Left cardiac atrium (tissue), 4 donors: ENCODE data around the gene ARFGEF3. TPM values are rescaled to one million over a fixed set of nuclear protein-coding genes. Genes with fewer than 3 reads are reported as not detected.
"Not testable (repeated sequence)": the region's sequence is repeated elsewhere in the genome, so short reads cannot be mapped to it uniquely, and the experiment has no call there.

ENCODE experiments used
- ATAC-seq, 2 donors: fragments of 200-7000 bp; cut with Tn5 transposase; one replicate each; pipeline ENCODE4 v1.9.1; 2020; ENCODE audit warnings: mild to moderate bottlenecking in 2 of 2, moderate library complexity in 2 of 2
- DNase-seq: peaks from one replicate; pipeline ENCODE4 v3.0.0-alpha.2; 2020
- intact Hi-C, 2 donors: fragments of 100-400 bp; cut with DNase I; formaldehyde crosslinking; loops; one replicate each; pipeline versions ENCODE4 v1.14.1 to v1.15.1; 2022 to 2023
- total RNA-seq, 2 donors: library from RNA; stranded (reverse); fragmentation: NEBNext Ultra II Directional; extraction: Animal tissue kit (Norgen Biotek cat#: 25700); gene quantifications; one replicate each; pipeline ENCODE4 v1.2.1, GENCODE V29; 2021
- donor health status: DM: no; HTN: yes; CAD: no.
- donor health status: DM: no; HTN: yes; CAD: no; lungs with severe emphysema.
- donor health status: DM: yes; HTN: yes; CAD: no.
- donor health status: Dilated cardiomyopathy.

ARFGEF3 gene
- total RNA-seq, 2 donors from 2014 or later, result 1.4 to 2.7 TPM

DNA sequence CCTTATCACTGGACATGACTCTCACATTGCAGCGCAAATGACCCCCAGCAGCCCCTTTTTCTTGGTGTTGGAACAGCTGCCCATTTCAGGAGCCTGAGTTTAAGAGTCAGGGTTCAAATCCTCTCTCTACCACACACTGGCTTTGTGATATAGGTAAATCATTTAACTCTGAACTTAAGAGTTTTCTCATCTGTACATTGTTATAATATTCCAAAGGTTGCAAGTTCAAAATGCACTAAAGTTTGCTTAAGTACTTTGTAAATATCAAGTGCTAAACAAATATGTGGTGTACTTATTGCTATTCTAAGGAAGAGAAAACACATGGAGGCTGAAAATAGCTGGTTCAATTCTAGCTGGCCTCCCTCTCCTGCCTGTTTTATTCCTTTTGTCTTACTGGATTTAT lies 95.9 kb downstream of the ARFGEF3 start:
- intact Hi-C loops, result no loop called here
- ATAC-seq, result no peak
- no peak for DNase-seq

DNA sequence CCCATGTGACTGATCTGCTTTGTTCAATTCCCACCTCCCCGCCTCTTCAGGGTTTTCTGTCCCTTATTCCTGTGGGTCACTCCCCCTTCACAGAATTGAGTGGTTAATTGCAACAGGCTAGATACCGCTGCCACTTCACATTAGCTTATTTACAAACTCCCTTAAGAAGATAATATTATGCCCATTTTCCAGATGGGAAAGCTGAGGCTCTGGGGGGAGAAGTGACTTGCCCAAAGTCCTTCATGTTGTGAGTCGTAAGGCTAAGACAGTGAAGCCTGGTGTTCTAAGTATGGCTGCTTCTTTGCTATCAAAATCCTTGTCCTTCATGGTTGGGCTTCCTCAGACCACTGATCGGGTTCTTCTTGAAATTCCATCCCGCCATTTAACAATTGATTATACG lies 96.5 kb downstream of the ARFGEF3 start:
- ATAC-seq, result no peak
- no peak for DNase-seq
- intact Hi-C loops, result no loop called here

DNA sequence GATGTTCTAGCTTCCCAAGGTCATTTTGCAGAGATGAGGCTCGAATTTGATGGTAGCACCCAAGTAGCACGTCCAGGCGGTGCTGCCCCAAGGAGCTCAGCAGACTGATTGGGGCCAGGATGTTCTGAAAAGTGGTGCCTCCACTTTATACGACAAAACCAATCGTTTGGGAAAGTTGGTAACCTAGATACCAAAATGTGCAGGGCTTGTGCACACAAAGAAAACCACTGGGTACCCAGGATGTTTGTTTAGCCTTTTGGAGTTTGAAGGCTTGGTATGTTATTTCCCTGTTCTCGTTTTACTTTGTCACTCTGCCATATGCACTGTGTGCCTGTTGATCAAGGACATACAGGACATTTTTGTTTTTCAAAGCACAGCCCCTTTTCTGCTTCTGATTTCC lies 97.3 kb downstream of the ARFGEF3 start:
- DNase-seq (no peak), ATAC-seq (no peak)
- intact Hi-C loops, result no loop called here

DNA sequence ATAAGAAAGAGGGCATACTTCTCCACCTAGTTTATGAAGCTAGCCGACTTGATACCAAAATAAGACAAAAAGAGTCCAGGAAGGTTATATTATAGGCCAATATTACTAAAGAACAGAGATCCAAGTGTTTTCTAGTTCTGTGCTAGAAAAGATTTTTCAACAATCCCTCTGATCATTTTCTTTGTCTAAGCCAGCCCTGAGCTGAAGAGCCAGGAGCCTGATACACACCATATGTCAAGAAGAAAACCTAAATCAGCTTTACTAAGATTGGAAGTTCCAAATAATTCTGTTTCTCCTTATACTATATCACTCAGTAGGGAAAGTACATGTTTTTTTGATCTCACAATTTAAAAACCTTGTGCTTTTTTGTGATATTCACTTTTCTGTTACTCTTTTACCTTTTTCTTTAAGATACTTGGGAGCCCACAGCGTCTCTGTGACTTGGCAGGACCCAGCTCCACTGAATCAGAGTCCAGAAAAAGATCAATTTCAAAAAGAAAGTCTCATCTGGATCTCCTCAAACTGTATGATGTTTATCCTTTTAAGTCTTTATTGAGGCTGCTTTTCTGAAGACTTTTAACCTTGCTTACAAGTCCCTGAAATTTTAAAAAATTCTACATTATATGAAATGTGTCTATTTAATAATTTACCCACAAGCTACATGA lies 99.5 kb downstream of the ARFGEF3 start:
- DNase-seq (no peak), ATAC-seq (no peak)
- intact Hi-C loops, result no loop called here

DNA sequence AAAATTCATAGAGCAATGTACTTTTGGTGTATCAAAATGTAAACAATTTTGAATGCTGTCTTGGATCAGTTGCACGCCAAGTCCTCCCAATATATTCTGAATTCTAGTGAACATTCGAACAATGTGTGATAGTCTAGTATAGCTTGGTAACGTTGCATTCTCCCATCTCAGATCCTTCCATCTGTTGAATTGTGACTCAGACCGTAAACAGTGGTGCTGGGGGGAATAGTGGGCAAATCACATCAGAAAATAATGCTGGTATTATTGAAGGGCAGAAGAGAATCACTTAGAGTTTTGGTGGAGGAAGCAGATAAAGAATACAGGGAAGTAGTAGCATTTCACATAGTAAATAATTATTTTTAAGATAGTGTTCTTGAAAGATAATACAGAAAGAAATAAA lies 102.2 kb downstream of the ARFGEF3 start:
- DNase-seq (no peak), ATAC-seq (no peak)
- intact Hi-C loops, result no loop called here

DNA sequence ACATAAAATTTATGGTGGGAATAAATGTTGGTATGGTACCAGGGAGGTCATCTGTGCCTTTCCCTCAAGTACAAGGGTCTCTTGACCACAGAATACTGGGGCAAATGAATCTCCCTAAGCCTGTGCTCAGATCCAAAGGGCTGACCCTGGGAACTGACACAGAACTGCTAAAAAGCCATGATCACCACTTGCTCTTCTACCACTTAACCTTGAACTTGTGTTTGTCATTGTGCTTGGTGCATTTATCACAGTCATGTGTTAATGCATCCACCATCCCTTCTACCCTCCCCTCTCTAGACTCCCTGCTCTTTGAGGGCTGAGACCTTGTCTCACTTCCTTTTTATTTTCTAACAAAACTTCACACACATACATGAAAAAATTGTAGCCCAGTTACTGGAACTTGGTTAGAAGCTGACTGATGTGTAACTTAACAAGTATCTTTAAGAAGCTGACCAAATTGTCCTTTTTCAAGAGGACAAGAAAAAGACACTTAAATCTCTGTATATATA lies 102.7 kb downstream of the ARFGEF3 start:
- no peak for ATAC-seq
- DNase-seq, result no peak

DNA sequence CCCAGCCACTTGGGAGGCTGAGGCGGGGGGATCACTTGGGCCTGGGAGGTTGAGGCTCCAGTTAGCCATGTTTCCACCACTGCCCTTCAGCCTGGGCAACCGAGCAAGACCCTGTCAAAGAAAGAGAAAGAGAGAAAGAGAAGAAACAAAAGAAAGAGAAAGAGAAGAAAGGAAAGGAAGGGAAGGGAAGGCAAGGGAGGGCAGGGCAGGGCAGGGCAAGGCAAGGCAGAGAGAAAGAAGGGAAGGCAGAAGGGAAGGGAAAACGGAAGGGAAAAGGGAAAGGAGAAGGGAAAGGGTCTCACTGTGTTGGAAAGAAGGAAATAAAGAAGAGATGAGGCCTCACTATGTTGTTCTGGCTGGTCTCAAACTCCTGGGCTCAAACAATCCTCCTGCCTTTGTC lies 104.4 kb downstream of the ARFGEF3 start:
- intact Hi-C loops, result no loop called here
- DNase-seq, result no peak
- no peak for ATAC-seq

More for the DNA sequence above, 102.7 kb downstream of the ARFGEF3 start:
- intact Hi-C loops, result no loop called here

DNA sequence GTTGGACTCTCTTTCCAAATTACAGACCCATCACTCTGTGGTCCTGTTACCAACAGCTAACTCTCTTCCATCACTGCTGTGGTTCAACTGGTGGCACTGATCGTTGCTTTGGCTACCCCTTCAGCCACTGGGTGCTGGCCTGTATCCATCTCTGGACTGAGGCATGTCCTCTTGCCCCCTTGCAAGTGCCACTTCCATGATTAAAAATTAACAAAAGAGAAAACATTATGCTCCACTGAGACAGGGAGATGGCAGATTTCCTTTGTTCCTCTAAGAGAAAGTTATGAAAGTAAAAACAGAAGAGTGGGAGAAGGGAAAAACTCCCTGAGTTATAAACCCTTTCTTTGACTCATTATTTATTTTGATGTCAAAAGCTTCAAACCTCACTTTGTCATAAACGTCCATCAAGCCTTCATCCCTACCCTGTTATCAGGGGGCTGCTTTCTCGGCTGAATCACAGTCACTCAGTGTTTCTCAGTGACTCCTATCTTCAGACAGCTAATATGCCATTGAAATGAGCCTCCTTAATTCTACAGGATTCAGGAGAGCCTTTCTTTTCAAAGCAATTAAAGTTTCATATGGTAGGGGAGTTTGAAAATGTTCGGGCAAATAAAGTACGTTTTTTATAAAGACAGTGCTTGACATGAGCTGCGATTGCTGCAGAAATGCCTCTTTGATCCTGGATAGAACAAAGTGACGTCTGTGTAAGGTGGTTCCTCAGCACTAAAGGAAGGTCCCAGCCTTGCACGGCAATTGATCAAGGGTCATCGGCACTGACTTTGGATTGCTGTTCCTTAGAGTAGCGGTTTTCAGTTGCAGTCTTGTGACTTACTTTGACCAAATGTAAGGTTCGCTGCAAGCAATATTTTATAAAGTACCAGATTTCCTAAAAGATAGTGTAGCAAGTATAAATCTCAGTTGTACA lies 106.5 kb downstream of the ARFGEF3 start:
- ATAC-seq, result no peak
- DNase-seq, result no peak
- intact Hi-C loops, result no loop called here

DNA sequence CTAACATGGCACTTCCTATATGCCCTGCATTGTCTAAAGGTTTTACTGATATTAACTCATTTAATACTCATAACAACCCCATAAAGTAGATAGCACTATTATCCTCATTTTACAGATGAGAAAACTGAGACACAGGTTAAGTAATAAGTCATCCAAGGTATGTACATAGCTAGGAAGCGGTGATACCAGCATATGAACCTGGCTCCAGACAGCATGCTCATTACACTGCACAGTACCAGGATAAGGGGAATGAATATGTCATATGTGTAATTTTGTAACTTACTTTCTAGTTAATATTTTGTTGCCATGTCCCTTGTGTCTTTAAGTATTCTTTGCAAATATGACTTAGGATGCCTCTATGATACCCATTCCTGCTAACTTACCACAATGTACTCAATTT lies 109.7 kb downstream of the ARFGEF3 start:
- intact Hi-C loops, result no loop called here
- ATAC-seq, result no peak
- DNase-seq, result no peak

DNA sequence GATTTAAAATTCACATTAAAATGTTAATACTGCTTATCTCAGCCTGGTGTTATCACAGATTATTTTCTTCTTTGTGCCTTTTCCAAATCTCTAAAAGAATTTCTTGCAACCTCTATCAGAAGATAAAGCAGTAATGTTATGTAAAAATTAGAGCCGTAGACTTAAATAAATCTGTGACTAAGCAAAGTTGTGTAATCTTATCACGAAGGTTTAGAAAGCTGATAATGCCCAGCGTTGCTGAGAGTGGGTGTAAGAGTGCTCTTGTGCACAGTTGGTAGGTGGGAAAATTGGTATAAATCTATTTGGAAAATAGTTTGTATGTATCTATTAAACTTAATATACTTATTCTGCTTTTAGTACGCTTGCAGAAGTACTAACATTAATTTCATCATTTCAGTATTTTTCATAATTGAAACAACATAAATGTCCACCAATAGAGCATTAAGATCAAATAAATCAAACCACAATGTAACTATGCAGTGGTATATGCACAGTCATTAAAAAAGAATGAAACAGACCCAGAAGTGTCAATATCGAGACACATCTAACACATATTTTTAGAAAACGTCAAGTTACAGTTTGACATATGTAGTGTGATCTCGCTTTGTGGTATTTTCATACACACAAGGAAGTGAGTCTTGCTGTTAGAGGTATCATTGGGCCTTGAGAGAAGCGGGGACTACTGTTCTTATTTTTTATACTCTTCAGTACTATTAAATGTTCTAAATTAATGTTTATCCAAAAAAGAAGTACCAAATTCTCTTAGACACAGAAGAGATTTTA lies 111.0 kb downstream of the ARFGEF3 start:
- intact Hi-C loops, result no loop called here
- ATAC-seq (peak in 1 of 2 donors; percentile 79), DNase-seq (no peak)

DNA sequence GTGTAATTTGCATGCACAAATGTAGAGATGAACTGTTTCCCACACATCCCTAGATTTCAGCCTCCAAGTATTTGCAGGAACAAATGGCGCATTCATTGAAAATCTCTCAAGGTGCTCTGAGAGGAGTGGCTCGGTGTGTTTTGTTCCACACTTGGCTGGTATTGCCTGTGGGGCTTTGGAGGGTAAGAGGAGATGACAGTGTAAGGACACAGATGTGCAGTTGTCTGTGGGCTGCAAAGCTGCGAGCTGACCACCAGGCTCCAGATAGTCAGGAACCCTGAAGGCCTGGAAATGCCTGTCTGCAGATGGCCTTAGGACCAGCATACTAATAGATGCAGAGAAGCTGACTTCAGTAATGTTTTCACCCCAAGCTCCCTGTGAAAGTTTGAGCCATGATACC lies 114.2 kb downstream of the ARFGEF3 start:
- ATAC-seq, result no peak
- no peak for DNase-seq
- intact Hi-C loops, result loop anchor here in 1 of 2 donors (5.0 kb wide), 1 partner anchor 159 kb away; no protein-coding TSS in a partner anchor

DNA sequence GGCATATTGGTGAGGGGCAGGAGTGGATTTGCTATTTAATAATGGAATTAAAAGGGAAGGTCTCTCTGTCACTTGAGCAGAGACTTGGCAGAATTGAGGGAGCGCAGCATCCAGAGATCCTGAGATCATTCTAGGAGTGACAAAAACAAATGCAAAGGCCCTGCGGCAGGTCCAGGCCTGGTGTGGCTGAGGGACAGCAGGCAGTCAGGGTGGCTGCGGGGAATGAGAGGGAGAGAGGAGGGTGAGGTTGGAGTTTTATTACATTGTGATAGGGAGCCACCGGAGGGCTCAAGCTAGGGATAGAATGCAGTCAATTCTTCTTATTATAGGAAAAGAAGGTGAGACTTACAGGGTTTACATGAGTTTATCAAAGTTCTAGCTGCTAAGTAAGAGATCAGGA lies 116.1 kb downstream of the ARFGEF3 start:
- DNase-seq, result no peak
- ATAC-seq, result no peak
- intact Hi-C loops, result loop anchor here (2.0 to 5.0 kb wide), 2 partner anchors 161 kb away; no protein-coding TSS in a partner anchor

DNA sequence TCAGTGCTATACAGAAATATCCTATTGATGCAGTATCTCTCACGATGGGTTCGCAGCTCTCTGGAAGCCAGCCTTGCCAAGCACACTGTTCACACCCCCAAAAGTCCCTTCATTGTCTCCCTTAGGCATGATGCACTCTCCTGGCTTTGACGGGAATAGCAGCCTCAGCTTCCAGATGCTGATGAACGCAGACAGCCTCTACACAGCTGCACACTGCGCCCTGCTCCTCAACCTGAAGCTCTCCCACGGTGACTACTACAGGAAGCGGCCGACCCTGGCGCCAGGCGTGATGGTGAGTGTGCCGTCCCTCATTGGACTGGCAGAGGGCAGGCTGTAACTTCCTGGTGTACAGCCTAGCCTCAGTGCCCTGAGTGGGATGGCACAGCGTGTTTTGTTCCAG lies 116.6 kb downstream of the ARFGEF3 start:
- DNase-seq (no peak), ATAC-seq (peak; percentile 63 to 76)
- intact Hi-C loops, result loop anchor here (2.0 to 5.0 kb wide), 2 partner anchors 161 to 162 kb away; no protein-coding TSS in a partner anchor

DNA sequence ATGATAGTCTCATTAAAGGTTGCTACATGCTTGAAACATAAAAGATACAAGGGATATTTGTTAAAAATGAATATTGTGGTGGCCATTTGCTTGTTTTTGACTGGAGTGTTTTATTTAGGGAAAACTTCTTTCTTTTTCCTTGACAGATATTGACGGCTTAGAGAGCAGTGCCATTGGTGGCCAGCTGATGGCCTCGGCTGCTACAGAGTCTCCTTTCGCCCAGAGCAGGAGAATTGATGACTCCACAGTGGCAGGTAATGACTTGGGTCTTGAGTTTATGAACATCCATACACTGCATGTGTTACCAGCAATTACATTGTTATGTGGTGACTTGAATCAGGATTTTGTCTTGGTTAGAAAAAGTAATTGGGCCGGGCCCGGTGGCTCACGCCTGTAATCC lies 124.1 kb downstream of the ARFGEF3 start:
- no peak for ATAC-seq
- intact Hi-C loops, result loop anchor here in 1 of 2 donors (10.0 kb wide), 1 partner anchor 479 kb away; no protein-coding TSS in a partner anchor
- DNase-seq, result no peak

DNA sequence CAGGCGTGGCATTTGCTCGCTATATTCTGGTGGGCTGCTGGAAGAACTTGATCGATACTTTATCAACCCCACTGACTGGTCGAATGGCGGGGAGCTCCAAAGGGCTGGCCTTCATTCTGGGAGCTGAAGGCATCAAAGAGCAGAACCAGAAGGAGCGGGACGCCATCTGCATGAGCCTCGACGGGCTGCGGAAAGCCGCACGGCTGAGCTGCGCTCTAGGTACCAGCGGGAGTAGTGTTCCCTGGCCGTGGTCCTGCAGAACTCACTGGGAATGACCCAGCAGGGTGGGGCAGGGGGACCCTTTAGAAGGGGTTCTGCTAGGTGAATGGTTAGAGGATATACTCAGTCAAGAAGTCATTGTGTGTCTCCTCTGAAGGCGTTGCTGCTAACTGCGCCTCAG lies 125.0 kb downstream of the ARFGEF3 start:
- intact Hi-C loops, result loop anchor here in 1 of 2 donors (10.0 kb wide), 1 partner anchor 478 kb away; no protein-coding TSS in a partner anchor
- no peak for ATAC-seq

DNA sequence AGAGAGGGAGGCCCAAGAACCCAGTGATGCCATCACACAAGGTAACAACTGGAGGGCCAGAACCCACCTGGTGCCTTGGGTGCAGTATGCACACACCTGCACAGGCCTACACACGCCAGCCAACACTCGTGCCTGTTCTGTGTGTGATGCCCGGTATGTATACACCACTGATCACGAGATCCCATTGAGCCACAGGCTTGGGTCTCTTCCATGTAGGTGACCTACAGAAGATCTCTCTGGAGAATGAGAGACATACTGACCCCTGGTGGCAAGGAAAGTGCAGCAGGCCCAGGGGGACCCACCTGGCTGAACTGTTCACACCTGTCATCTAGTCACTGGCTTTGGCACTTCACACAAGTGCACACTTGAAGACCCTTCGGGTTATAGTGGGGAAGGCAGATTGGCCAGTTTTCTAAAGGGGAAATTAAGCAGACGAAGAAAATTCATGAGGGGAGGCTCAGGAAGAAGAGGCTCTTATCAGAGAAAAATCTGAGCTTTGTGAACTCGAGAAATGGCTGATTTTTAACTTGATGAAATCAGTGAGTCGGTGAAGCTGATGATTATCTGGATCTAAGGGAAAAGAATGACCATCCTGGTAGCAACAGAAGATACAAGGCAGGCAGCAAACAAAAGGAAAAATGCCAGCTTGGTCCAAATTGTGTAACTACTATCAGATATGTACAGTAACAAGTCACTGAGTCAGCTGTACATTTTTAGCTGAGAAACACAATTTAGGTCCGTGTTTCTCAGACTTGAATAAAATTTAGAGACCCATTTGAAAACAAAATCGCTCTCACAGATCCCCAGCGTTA lies 125.6 kb downstream of the ARFGEF3 start:
- intact Hi-C loops, result loop anchor here in 1 of 2 donors (10.0 kb wide), 1 partner anchor 477 kb away; no protein-coding TSS in a partner anchor
- ATAC-seq, result peak; percentile 38 to 47
- DNase-seq, result no peak

More for the DNA sequence above, 125.0 kb downstream of the ARFGEF3 start:
- DNase-seq, result no peak

DNA sequence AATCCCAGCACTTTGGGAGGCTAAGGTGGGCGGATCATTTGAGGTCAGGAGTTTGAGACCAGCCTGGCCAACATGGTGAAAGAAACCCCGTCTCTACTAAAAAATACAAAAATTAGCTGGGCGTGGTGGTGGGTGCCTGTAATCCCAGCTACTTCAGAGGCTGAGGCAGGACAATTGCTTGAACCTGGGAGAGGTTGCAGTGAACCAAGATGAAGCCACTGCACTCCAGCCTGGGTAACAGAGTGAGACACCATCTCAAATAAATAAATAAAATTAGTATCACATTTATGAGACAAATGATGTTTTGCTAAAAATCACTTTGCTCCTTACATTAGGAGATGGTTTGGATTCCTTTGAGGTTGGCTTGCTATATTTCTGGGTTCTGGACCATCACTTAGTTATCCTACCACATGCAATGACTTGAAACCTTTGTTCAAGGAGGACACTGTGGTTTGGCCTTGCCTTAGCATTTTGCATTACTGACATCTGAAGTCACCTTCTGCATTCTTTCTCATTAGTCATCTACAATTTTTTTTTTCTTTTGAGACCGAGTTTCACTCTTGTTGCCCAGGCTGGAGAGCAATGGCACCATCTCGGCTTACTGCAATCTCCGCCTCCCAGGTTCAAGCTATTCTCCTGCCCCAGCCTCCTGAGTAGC lies 126.8 kb downstream of the ARFGEF3 start:
- intact Hi-C loops, result loop anchor here in 1 of 2 donors (10.0 kb wide), 1 partner anchor 476 kb away; no protein-coding TSS in a partner anchor
- not testable (repeated sequence) for DNase-seq, ATAC-seq
